HG02970 (cell line): ENCODE data around the gene BEST3.
"Not testable (repeated sequence)": the region's sequence is repeated elsewhere in the genome, so short reads cannot be mapped to it uniquely, and the experiment has no call there.

Experiments used
- ATAC-seq: cut with Tn5 transposase; IDR thresholded peaks from one replicate; pipeline ENCODE4 v1.9.1; 2021; ENCODE audit warnings: mild to moderate bottlenecking, moderate library complexity, moderate number of reproducible peaks; ENCODE audit not compliant: unreplicated experiment, low FRiP score

Gene BEST3

DNA sequence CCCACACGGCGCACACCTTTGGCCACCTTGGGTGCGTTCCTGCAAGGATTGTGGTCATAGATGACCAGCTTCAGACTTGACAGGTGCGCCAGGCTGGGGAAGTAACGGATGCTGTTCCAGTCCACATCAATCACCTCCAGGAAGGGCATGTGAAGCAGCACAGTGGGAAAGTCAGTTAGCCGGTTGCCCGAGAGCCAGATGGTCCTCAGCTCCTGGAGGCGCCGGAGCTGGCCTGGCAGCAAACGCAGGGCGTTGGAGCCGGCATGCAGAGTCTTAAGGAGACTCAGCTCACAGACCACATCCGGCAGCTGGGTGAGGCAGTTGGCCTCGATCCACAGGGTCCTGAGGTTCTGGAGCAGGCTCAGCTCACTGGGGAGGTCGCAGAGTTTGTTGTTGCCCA lies 89.0 kb downstream of the BEST3 start:
- ATAC-seq: no peak

DNA sequence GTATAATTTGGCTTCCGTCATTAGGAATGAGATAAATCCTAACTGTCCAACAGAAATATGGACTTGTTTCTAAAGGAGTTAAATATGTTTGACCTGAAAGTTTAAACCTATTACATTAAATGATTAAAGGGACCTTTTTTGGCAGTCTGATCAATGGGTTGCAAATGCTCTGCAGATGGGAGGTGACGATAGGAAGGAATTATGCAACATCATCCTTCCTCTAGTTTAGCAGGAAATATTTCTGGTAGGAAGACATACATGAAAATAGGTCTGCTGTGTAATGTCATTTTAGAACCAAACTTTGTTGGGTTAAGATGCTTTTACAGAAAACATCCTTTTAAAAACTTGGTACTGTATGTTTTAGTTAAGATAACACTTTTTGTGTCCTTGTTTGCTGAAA lies 91.0 kb downstream of the BEST3 start:
- no peak for ATAC-seq

DNA sequence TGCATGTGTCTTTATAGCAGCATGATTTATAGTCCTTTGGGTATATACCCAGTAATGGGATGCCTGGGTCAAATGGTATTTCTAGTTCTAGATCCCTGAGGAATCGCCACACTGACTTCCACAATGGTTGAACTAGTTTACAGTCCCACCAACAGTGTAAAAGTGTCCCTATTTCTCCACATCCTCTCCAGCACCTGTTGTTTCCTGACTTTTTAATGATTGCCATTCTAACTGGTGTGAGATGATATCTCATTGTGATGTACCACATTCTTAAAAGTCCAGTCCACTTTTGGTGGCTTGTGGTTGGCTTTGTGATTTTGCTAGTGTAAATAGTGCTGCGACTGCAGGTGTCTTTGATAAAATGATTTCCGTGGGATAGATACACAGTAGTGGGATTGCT lies 94.8 kb downstream of the BEST3 start:
- not testable (repeated sequence) for ATAC-seq
